Epidermal melanocyte (primary cell): ENCODE results near the gene RXRB.

Experiments used
- DNase-seq: peaks from one replicate; pipeline ENCODE4 v3.0.0; 2011; ENCODE audit warnings: low spot score; ENCODE audit not compliant: insufficient read length

Gene RXRB

GRCh38 chr6:33176906-33177305 is 23.6 kb downstream of the RXRB start:
- DNase-seq = no peak

- no peak for DNase-seq
Measured at GRCh38 chr6:33175436-33176069, 24.9 kb downstream of the RXRB start.

- no peak for DNase-seq
Measured at GRCh38 chr6:33174784-33175183, 25.7 kb downstream of the RXRB start.

GRCh38 chr6:33173535-33174180 is 26.8 kb downstream of the RXRB start:
- DNase-seq = no peak

GRCh38 chr6:33172688-33173534 is 27.6 kb downstream of the RXRB start:
- no peak for DNase-seq

- DNase-seq = no peak
Measured at GRCh38 chr6:33171880-33172687, 28.4 kb downstream of the RXRB start.

GRCh38 chr6:33171016-33171879 is 29.2 kb downstream of the RXRB start:
- no peak for DNase-seq

GRCh38 chr6:33170176-33171015 is 30.1 kb downstream of the RXRB start:
- DNase-seq = no peak

GRCh38 chr6:33169291-33170175 is 30.9 kb downstream of the RXRB start:
- no peak for DNase-seq

GRCh38 chr6:33168639-33169038 is 31.8 kb downstream of the RXRB start:
- DNase-seq = no peak

- DNase-seq = no peak
Measured at GRCh38 chr6:33168284-33168601, 32.2 kb downstream of the RXRB start.

- no peak for DNase-seq
Measured at GRCh38 chr6:33167374-33168283, 32.8 kb downstream of the RXRB start.

- DNase-seq = no peak
Measured at GRCh38 chr6:33166811-33167210, 33.7 kb downstream of the RXRB start.

GRCh38 chr6:33166363-33166762 is 34.1 kb downstream of the RXRB start:
- no peak for DNase-seq

GRCh38 chr6:33165581-33166258 is 34.7 kb downstream of the RXRB start:
- no peak for DNase-seq

- DNase-seq = no peak
Measured at GRCh38 chr6:33164665-33165373, 35.6 kb downstream of the RXRB start.

- DNase-seq = no peak
Measured at GRCh38 chr6:33164176-33164575, 36.3 kb downstream of the RXRB start.
